T-helper 2 cell treated with Interferon-gamma antibody and Interleukin-4, amounts not matched to agents 100 ng/mL and 5 ng/mL, for 36 hours (primary cell): ENCODE measurements around the gene QPCT. TPM values are rescaled to one million over a fixed set of nuclear protein-coding genes. Genes with fewer than 3 reads are reported as not detected.

Experiments
- intact Hi-C: fragments of 100-400 bp; cut with micrococcal nuclease; formaldehyde crosslinking; loops from one replicate; pipeline ENCODE4 v1.15.1; 2023
- total RNA-seq: library from RNA; stranded (reverse); gene quantifications from 2 replicates; pipeline ENCODE4 v1.2.3, GENCODE V29; 2022

Gene QPCT
- total RNA-seq, 1 donor from 2014 or later = not detected

DNA sequence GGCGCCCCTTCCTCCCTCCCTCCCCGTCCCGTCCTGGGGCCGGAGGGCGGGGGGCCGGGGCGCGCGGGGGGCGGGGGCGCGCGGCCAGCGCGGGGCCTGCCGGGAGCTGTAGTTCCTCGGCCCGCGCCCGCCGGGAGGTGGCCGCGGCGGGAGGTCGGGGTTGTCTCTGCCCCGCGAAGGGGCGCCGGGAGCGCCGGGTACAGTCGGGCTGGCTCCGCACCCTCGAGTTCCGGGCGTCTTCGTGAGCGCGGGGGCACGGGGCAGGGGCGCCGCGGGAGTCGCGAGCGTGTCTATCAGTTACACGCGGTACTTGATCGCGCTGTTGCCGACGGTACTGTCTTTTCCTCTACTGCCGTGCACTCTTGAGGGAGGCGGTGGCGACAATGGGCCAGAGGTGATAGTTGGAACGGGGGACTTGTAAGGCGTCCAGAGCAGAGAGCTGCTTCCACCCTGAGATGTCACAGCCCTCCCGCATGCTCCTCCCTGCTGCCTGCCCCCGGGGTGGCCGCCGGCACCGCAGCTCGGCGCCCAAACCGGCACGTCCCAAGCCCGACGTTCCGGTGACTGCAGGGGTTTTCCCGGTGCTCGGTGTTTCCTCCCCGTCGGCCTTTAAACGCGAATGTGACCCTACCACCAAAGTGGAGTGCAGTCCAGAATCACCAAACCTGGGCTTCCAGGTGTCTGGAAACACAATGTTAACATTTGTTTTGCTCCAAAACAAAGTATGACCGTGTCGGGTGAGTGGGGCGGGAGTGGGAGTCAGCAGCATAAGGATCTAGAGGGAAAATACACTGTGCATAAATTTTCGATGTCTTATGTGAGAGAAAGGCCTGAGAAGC, 19.4 kb upstream of the QPCT start, which contains the start of gene PRKD3:
Gene PRKD3, minus strand, starts transcription at position 48 of the 839 bp plus-strand sequence. CDS start 8,309 bp downstream, outside the sequence.
- intact Hi-C loops = loop anchor here (1.0 to 5.0 kb wide), 4 partner anchors 51 to 241 kb away; partner anchors contain the start of genes CEBPZ, EIF2AK2, GPATCH11 and HEATR5B

DNA sequence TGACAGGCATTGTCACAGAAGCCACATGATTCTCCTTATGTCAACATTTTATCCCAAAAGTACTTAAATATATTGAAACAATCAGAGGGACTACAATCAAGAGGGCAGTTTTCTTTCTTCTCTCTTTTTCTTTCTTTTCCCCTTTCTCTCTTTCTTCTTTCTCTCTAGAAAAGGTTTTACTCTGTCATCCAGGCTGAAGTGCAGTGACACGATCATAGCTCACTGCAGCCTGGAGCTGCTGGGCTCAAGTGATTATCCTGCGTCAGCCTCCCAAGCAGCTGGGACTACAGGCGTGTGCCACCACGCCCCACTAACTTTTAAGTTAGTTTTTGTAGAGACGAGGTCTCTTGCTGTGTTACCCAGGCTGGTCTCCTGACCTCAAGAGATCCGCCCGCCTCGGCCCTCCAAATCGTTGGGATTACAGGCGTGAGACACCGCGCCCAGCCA, 18.8 kb upstream of the QPCT start:
- intact Hi-C loops = no loop called here

DNA sequence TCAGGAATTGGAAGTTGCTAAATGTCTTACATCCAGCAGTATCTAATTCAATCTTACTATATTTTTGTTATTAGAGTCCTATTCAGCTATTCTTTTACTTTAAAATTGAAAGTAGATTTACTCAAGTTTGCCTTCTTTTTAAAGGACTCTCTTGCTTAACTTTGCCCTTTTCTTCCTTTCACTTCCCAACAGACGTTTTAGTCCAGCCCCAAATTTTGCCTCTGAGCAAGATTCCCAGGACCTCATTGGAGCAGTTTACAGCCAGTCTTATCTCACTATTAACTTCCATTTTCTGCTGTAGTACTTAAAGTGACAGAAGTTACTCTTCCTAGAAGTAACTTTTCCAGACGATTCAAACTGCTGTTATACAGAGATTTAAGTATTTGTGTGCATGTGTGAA, 18.1 kb upstream of the QPCT start:
- intact Hi-C loops = no loop called here

DNA sequence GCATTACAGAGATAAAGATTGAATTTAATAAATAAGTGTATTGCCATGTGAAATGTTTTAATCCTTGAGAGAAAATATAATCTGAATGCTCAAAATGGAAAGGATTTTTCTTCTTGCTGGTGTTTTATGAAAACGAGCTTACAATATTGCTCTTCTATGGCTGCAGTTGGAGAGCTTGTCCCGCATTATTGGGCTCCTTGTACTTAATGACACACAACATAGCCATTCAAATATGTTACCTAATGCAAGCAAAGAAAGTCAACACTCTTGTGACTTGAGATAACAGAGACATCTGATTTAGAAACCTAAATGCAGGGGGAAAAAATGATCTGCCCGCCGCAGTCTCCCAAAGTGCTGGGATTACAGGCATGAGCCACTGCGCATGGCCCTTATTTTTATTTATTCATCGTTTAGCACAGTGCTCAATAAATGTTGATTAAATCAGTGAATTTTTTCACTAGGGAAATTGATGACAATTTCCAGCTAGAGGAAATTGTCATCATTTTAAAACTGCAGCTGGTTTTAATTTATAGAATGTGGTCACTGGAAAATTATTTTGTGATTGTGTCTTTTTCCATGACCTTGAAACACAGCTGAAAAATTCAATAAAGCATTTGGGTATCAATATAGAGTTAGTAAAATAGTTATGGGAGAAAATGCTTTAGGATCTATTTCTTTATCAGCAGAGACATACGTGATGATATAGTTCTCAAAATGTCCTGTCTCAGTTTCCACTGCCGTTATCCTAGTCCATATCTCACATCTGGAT, 17.4 kb upstream of the QPCT start:
- intact Hi-C loops = no loop called here

DNA sequence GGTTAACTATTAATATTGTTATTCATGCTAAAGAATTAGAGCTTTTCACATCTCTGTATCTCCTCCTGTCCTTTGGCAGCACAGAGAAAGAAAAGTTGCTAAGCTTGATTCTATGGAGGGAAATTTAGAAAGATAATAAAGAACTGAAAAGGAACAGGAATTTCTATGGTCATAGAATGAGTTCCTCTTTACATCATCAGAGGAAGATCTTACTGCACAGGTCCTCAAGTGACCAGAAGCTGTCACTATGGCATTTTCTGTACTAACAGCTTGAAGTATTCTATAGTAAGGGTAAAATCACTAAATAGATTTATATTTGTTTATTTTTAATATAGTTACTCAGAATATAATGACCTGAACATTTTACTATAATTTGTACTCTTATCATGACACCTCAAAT, 13.7 kb upstream of the QPCT start:
- intact Hi-C loops = no loop called here

DNA sequence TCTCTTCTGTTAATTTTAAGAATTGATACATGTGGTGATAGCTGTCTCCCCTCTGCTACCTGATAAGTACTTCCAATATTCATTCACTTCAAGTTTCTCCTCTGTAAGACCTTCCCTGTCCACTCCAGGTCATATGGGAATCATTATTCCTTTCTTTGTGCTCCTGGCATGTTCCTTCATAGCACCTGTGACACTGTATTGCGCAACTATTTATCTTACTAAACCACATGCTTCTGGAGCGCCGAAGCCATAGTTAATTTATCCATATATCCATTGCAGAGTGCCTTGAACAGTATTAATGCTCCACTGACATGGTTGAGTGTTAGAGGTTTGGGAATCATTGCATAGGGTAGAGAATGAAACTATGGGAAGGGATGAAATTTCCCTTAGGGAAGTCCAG, 11.9 kb upstream of the QPCT start:
- intact Hi-C loops = no loop called here

DNA sequence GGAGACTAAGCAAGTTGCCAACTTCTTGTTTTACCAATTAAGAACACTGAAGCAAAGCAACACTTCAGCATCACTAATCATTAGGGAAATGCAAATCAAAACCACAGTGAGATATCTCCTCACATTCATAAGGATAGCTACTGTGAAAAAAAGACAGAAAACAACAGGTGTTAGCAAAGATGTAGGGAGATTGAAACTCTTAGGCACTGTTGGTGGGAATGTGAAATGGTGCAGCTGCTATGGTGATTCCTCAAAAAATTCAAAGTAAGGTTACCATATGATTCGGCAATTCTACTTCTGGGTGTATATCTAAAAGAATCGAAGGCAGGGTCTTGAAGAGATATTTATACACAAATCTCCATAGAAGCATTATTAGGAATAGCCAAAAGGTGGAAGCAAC, 11.2 kb upstream of the QPCT start:
- intact Hi-C loops = no loop called here

DNA sequence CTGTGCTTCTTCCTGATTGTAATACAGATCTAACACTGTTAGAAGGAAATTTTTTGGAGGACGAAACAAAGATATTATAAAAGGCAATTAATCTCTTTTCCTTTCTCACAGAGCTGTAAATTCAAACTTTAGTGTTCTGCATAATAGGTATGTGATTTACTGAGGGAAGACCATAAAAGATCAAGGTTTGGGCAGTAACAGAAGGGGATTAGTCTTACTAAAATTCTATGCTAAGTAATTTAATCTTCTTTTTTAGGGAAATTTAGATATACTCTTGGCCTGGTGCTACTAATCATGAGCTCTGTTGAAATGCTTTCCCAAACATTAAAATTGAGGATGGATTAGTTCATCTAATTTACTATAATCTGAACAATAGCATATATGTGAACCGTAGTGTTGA, 8.8 kb upstream of the QPCT start:
- intact Hi-C loops = no loop called here

DNA sequence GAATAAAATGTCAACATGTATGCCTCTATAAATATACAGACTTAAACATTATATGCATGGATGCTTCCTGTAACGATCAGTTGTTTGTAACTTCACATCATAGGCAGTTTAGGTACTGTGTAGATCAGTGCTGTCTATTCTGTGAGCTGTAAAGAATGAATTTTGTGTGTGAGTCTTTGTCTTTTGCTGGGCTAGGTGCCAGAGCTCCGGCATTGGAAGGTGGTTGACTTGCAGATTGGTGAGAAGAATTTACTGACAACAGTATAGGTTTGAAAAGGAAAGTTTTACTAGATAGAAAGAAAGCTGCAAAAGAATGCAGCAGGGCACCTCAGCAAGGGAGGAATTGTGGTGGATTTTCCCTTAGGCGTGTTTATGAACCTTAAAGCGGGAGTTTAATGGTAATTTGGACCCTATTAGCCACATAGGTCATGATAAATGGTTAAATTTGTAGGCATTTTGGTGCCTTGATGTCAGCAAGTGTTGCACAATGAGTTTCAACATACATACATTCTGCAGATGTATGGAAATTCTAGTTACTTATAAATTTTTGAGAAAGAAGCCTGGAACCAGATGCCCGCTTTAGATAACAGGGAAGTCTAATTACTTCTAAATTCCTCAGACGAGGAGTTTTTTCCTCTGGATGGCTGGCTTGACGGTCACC, 6.7 kb upstream of the QPCT start:
- intact Hi-C loops = no loop called here

DNA sequence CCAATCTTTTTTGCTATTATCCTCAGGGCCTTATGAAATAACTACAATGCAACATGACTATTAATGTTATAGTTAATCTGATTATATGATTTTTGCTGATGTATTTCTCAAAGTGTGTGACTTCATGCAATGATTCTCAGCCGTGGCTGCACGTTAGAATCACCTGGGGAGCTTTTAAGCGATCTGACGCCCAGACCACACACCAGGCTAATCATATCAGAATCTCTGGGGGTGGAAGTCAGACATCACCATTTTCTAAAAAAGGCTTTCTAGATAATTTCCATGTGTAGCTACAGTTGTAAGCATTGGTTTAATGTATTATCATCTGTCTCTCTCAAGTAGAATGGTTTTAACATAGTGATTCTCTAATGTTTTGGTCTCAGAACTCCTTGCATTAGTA, 5.5 kb upstream of the QPCT start:
- intact Hi-C loops = no loop called here

DNA sequence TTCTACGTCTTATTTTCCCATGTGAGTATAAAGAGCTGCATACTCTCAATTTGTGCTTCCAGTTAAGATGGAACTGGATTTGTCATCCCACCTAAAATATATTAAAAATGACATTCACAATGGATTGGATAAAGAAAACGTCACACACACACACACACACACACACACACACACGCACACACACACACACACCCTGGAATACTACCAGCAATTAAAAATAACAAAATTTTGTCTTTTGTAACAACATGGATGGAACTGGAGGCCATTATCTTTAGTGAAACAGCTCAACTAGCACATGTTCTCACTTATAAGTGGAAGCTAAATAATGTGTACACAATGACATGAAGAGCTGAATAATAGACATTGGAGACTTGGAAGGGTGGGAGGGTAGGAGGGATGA, 3.8 kb upstream of the QPCT start:
- intact Hi-C loops = no loop called here

DNA sequence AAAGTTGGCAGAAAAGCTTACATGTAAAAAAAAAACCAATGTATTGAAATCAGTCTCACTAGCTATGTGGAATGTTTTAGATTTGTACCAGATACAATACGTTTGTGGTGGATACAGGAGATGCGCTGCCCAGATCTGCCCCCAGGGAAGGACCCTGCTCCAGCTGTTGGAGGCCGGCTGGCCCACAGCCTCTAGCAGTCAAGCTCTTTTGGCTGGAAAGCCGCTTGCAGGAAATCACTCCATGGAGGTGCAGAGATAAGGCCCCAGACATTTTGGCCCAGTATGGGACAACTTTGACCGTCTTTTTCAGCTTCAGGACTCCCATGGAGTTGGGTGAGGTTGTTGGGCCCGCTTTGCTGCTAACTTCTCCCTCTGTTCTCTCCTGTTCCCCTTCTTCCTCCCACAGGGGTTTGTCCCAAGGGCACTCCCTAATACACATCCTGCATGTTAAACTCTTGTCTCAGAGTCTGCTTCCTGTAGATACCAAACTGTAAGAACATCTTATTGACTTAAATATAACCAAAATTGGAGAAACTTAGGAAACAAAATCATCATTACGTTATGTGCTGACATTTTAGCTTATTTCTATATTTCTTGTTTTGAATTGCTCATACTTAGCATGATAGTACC, 1.7 kb upstream of the QPCT start:
- intact Hi-C loops = no loop called here

DNA sequence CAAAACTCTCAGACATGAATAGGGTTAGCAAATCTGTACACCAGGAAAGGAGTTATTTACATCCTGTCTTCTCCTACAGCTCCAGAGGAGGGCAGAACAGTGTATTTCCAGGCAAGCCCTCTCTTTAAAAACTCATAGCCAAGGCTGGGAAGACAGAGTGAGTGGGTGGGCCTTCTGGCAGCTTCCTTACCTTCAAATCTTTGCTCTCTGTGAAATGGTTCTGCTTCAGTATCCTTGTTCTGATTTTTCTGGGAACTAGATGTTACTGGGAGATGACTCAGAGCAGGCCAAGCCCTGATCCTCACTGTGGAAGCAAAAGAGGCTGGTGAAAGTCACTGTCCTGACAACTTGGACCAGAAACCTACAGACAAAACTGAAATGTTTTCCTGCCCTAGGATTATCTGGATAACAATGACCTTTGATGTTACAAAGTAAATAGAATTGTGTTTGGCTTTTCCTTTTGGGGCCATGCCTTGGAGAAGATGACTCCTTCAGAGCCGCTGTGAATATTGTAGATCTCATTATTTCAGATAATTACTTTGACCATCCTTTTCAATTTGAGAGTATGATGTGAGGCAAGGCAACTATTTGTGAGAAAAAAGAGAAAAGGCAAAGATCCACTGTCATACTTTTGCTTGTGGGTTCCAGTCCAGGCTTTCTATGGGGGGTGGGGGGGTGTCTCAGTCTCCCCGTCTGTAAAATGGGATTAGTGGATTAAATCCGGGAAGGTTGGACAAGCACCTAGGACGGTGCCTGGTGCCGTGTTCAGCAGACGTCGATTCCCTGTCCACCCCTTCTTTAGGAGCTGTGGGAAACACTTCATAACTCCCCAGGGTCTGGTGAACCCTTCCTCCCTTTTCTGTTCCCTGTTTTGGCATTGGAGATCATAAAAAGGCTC, 644 bp upstream of the QPCT start:
- intact Hi-C loops = no loop called here

DNA sequence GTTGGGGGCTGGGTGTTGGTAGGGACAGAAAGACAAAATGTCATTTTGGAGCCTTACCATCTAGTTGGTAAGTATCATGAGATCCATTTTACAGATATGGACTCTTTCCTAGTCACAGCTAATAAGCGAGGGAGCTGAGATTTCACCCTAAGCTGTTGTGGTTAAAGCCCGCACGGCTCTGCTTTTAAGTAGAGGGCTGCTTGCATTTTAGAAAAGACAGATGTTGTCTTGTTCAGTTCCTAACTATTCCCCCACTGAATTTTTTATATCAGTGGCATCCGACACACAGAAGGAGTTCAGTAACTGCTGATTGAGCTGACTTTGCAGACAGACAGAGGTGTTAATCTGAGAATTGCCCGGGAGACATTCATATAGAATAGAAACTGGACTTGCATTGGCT, 3.7 kb downstream of the QPCT start:
- intact Hi-C loops = no loop called here

DNA sequence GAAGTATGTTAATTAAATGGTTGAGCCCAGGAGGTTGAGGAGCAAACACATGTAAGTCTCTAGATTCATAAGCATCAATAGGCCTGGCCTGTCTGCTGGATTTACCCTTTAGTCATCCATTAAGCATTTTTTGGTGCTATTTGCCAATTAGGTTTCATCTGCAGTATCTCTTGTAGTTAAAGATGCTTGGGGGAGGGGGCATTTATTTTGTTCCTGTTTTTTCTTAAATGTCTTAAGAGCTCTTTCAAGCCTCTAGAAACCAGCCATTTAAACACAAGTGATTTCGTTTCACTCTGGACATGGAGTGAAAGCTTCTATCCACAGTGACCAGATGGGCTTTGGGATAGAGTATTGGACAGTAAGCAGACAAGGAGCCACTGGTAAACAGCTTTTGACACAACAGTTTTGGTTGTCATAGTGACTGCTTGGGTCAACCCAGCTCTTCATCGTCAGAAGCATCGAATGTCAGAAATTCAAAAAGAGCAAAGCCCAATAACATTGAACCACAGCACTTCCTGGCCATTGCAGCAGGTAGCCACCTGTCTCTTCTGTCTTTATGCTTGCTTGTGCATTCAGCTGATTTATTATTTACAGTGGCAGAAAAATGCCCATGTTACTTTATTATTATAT, 4.9 kb downstream of the QPCT start:
- intact Hi-C loops = no loop called here

DNA sequence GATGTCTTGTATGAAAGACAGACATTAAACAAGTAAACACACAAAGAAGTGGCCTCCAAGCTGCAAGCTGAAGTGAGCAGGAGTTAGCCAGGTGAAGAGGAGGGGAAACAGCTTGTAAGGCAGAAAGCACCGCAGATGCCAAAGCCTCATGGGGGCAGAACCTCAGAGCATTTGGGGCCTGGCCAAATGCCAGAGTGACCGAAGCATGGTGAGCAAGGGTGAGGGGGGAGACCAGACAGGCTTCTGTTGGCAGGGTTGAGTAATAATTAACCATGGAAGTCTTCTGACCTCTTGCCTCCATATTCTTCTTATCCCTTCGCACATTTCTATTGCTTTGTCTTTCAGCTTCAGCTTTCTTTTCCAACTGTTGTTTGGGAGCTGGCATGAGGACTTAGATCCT, 5.6 kb downstream of the QPCT start:
- intact Hi-C loops = no loop called here

DNA sequence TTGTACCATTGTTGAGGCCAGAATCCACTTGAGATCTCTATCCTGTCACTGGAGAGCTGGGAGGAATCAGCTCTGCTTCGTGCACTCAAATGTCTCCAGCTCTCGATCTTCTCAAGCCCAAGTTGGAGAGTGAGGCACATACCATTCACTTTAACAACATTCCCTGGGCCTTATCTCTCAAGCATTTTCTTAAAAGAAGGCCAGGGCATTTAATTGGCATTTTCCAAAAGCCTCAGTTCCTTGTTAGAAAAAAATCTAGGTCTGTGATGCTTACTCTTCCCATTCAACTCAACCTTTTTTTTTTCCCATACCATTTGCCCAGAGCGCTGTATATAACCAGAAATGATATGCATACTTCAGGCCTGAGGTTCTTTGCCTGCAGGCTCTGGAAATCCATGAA, 10.1 kb downstream of the QPCT start:
- intact Hi-C loops = no loop called here

DNA sequence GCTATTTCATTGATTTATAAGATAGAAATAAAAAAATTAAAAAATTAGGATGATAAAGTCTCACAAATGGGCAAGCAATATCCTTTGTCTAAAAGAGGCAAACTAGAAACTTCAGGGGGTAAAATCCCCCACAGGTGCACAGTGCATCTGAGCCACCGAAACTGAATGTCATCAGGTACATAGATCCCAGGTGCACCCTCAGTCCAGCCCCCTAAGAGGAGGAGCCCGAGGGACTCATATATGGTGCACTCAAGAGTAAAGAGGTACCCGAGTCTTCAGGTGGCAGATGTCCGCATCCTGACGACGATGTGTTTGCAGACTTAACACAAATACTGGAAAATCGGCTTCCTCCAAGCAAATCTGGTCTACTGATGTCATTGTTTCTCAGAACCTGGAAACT, 11.3 kb downstream of the QPCT start:
- intact Hi-C loops = no loop called here

DNA sequence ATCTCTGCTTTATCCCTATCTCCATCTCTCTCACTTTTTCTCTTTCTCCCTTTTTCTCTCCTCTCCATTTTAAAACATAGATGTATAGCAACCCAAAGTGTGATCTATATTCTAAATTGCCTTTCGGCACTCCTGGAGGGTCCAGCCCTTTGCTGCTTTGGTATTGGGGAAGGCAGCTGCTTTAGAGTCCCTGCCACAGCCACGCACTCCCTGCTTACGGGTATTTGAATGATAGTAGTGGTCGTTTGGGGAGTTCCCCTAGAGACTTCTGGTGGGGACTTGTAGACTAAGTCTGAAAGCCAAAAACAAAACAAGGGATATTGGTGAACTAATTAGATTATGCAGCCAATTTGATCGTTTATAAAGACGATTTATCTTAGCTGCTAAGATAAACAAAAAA, 11.9 kb downstream of the QPCT start:
- intact Hi-C loops = no loop called here

DNA sequence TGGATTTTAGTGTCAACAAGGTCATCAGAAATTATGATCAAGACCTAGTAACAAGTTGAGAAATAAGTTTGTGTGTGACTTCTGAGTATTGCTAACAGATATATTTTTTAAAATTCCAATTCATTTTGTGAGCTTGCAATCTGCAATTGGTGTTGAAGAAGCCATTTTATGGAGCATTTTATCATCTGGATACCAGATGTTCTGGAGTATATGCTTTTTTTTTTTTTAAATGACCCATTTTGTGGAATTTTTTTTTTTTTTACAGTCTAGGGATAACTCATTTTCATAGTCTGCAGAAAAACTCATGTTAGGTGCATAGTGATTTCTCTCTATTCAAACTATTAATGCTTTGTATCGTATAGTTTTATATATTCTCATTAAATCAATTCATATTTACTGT, 12.6 kb downstream of the QPCT start:
- intact Hi-C loops = no loop called here
